KOPT-K1 (cell line): Measurements from ENCODE around the gene TCF4.

Experiments used
- H3K27ac ChIP-seq: fragments of 200-600 bp; sonication (generic); 2 replicates; pipeline ENCODE4 v1.5.1; 2016; ENCODE audit warnings: antibody characterized with exemption, mild to moderate bottlenecking, low read depth, low read length; ENCODE audit not compliant: poor library complexity, severe bottlenecking
- H3K36me3 ChIP-seq: fragments of 200-600 bp; sonication (generic); 2 replicates; pipeline ENCODE4 v1.5.1; 2017; ENCODE audit warnings: antibody characterized with exemption, mild to moderate bottlenecking, low read length, moderate library complexity; ENCODE audit not compliant: insufficient read depth
- H3K9me3 ChIP-seq: fragments of 200-600 bp; sonication (generic); 2 replicates; pipeline ENCODE4 v1.5.1; 2017; ENCODE audit warnings: antibody characterized with exemption, low read length, mild to moderate bottlenecking; ENCODE audit not compliant: insufficient read depth, poor library complexity, severe bottlenecking

Gene TCF4

GRCh38 chr18:55300421-55300935 lies 287.5 kb downstream of the TCF4 start:
- H3K9me3 ChIP-seq = no peaks in the 10 kb centered on the region
- H3K27ac ChIP-seq = no peak overlapping the region
- H3K36me3 ChIP-seq = no peaks in the 10 kb centered on the region

GRCh38 chr18:55296778-55297177 lies 291.2 kb downstream of the TCF4 start:
- H3K9me3 ChIP-seq = no peaks in the 10 kb centered on the region
- H3K36me3 ChIP-seq = no peaks in the 10 kb centered on the region
- H3K27ac ChIP-seq = no peak overlapping the region

- H3K36me3 ChIP-seq = no peaks in the 10 kb centered on the region
- H3K27ac ChIP-seq = no peak overlapping the region
- H3K9me3 ChIP-seq = no peaks in the 10 kb centered on the region
Observed at GRCh38 chr18:55296115-55296514, 291.9 kb downstream of the TCF4 start.

- no peaks in the 10 kb centered on the region for H3K36me3 ChIP-seq
- no peaks in the 10 kb centered on the region for H3K9me3 ChIP-seq
- H3K27ac ChIP-seq = no peak overlapping the region
Observed at GRCh38 chr18:55290898-55291297, 297.1 kb downstream of the TCF4 start.

- H3K9me3 ChIP-seq = no peaks in the 10 kb centered on the region
- H3K27ac ChIP-seq = no peak overlapping the region
- no peaks in the 10 kb centered on the region for H3K36me3 ChIP-seq
Observed at GRCh38 chr18:55289775-55290174, 298.2 kb downstream of the TCF4 start.

GRCh38 chr18:55289048-55289447 lies 298.9 kb downstream of the TCF4 start:
- Histone ChIP-seq H3K36me3 (no peaks in the 10 kb centered on the region), H3K27ac (no peak overlapping the region), H3K9me3 (no peaks in the 10 kb centered on the region)

- no peak overlapping the region for H3K27ac ChIP-seq
Observed at GRCh38 chr18:55287935-55288868, 299.8 kb downstream of the TCF4 start.

GRCh38 chr18:55287149-55287806 lies 300.7 kb downstream of the TCF4 start:
- H3K36me3 ChIP-seq = no peaks in the 10 kb centered on the region
- H3K9me3 ChIP-seq = no peaks in the 10 kb centered on the region
- H3K27ac ChIP-seq = no peak overlapping the region

More at GRCh38 chr18:55287935-55288868, 299.8 kb downstream of the TCF4 start:
- no peaks in the 10 kb centered on the region for H3K36me3 ChIP-seq
- H3K9me3 ChIP-seq = no peaks in the 10 kb centered on the region

GRCh38 chr18:55286257-55286825 lies 301.7 kb downstream of the TCF4 start:
- Histone ChIP-seq H3K36me3 (no peaks in the 10 kb centered on the region), H3K9me3 (no peaks in the 10 kb centered on the region), H3K27ac (no peak overlapping the region)

- Histone ChIP-seq H3K9me3 (no peaks in the 10 kb centered on the region), H3K36me3 (no peaks in the 10 kb centered on the region), H3K27ac (no peak overlapping the region)
Observed at GRCh38 chr18:55284614-55285013, 303.4 kb downstream of the TCF4 start.

- H3K27ac ChIP-seq = no peak overlapping the region
- no peaks in the 10 kb centered on the region for H3K36me3 ChIP-seq
- no peaks in the 10 kb centered on the region for H3K9me3 ChIP-seq
Observed at GRCh38 chr18:55283309-55283708, 304.7 kb downstream of the TCF4 start.

- H3K9me3 ChIP-seq = no peaks in the 10 kb centered on the region
- no peak overlapping the region for H3K27ac ChIP-seq
- H3K36me3 ChIP-seq = no peaks in the 10 kb centered on the region
Observed at GRCh38 chr18:55280503-55280902, 307.5 kb downstream of the TCF4 start.

- no peak overlapping the region for H3K27ac ChIP-seq
- H3K36me3 ChIP-seq = no peaks in the 10 kb centered on the region
- no peaks in the 10 kb centered on the region for H3K9me3 ChIP-seq
Observed at GRCh38 chr18:55275039-55275901, 312.7 kb downstream of the TCF4 start.

- Histone ChIP-seq H3K9me3 (no peaks in the 10 kb centered on the region), H3K36me3 (no peaks in the 10 kb centered on the region), H3K27ac (no peak overlapping the region)
Observed at GRCh38 chr18:55272510-55273243, 315.3 kb downstream of the TCF4 start.
